Endothelial cell of umbilical vein (primary cell): ENCODE results near the gene LTB4R. TPM values are rescaled to one million over a fixed set of nuclear protein-coding genes. Genes with fewer than 3 reads are reported as not detected.

Experiments
- BruUV-seq: library from RNA; stranded (reverse); fragments of 400-500 nt; replicated peaks from 2 replicates; lab custom pipeline; 2021; lab: Mats Ljungman, UMichigan
- CTCF ChIA-PET: fragments of 300-600, 350-600 bp; sonication (Branson Sonifier 250); formaldehyde crosslinking; loops from one replicate; lab custom pipeline; 2021; ENCODE audit warnings: antibody characterized with exemption, inconsistent platforms; lab: Charles Lee
- POLR2A ChIA-PET: fragments of 300-600, 350-600 bp; sonication (Branson Sonifier 250); formaldehyde crosslinking; loops from one replicate; lab custom pipeline; 2021; ENCODE audit warnings: antibody characterized with exemption, inconsistent platforms; lab: Charles Lee
- DNase-seq: peaks from one replicate; pipeline ENCODE4 v3.0.0-alpha.2; 2011; ENCODE audit warnings: low read depth, low spot score
- FAIRE-seq: peaks from 2 replicates; lab custom pipeline; 2011; peaks lifted over from hg19 to GRCh38; lab: Jason Lieb, UNC
- H2AFZ ChIP-seq: 2 replicates; pipeline ENCODE4 v1.6.0; 2012; ENCODE audit warnings: low read depth, low read length, control low read depth, inconsistent platforms
- H3K27ac ChIP-seq: 2 replicates; pipeline ENCODE4 v1.5.1; 2011; ENCODE audit warnings: low read depth, mild to moderate bottlenecking, control low read depth, low read length, moderate library complexity; ENCODE audit not compliant: insufficient read depth
- H3K27me3 ChIP-seq, 2 experiments: 2 replicates each; pipeline versions ENCODE4 v1.6.0 to v1.6.1; 2011; ENCODE audit warnings: low read length in 2 of 2, mixed read lengths in 1 of 2; ENCODE audit not compliant: control insufficient read depth in 2 of 2, insufficient read depth in 2 of 2
- H3K36me3 ChIP-seq, 2 experiments: 2 replicates in 1 of 2; 3 replicates in 1 of 2; pipeline ENCODE4 v1.5.1; 2011; ENCODE audit warnings: low read length in 2 of 2, mild to moderate bottlenecking in 1 of 2, moderate library complexity in 1 of 2; ENCODE audit not compliant: control insufficient read depth in 2 of 2, insufficient read depth in 2 of 2; ENCODE audit errors: extremely low read depth in 1 of 2
- H3K4me1 ChIP-seq: 3 replicates; pipeline ENCODE4 v1.5.1; 2011; ENCODE audit warnings: mild to moderate bottlenecking, low read length; ENCODE audit not compliant: control insufficient read depth, insufficient read depth; ENCODE audit errors: extremely low read depth
- H3K4me2 ChIP-seq: 2 replicates; pipeline ENCODE4 v1.6.1; 2011; ENCODE audit warnings: low read length, control low read depth, mixed read lengths; ENCODE audit not compliant: insufficient read depth
- H3K4me3 ChIP-seq, 3 experiments: fragments of 200-600 bp in 1 of 3; sonication (generic), shearing (Covaris generic) in 1 of 3; replicated peaks in 1 of 3; 2 replicates each; pipeline ENCODE4 v1.5.1; 2011 to 2016; ENCODE audit warnings: control low read depth in 3 of 3, low read length in 3 of 3, mild to moderate bottlenecking in 2 of 3, inconsistent platforms in 1 of 3, low read depth in 1 of 3, moderate library complexity in 1 of 3; ENCODE audit not compliant: insufficient read depth in 1 of 3
- H3K79me2 ChIP-seq: 2 replicates; pipeline ENCODE4 v1.6.0; 2012; ENCODE audit warnings: low read length, inconsistent platforms; ENCODE audit not compliant: control insufficient read depth, insufficient read depth
- H3K9ac ChIP-seq: replicated peaks from 2 replicates; pipeline ENCODE3; 2011; ENCODE audit warnings: low read length, control low read depth; ENCODE audit not compliant: insufficient read depth; ENCODE audit errors: extremely low read depth
- H3K9me1 ChIP-seq: replicated peaks from 3 replicates; pipeline ENCODE4 v1.6.0; 2011; ENCODE audit warnings: mild to moderate bottlenecking, low read length; ENCODE audit not compliant: control insufficient read depth, insufficient read depth; ENCODE audit errors: extremely low read depth
- H3K9me3 ChIP-seq: replicated peaks from 2 replicates; pipeline ENCODE4 v1.5.1; 2012; ENCODE audit warnings: low read length, inconsistent platforms; ENCODE audit not compliant: control insufficient read depth, insufficient read depth
- H4K20me1 ChIP-seq: replicated peaks from 2 replicates; pipeline ENCODE3; 2011; ENCODE audit warnings: mild to moderate bottlenecking, low read length; ENCODE audit not compliant: control insufficient read depth, insufficient read depth; ENCODE audit errors: extremely low read depth
- EZH2 ChIP-seq: IDR thresholded peaks from 2 replicates; pipeline ENCODE4 v1.6.1; 2012; ENCODE audit warnings: borderline replicate concordance, low read depth, mild to moderate bottlenecking, moderate library complexity, low read length, inconsistent platforms; ENCODE audit not compliant: severe bottlenecking
- FOS ChIP-seq: IDR thresholded peaks from 2 replicates; pipeline ENCODE4 v1.6.1; 2011; ENCODE audit warnings: mild to moderate bottlenecking, low read length, moderate library complexity, borderline replicate concordance; ENCODE audit not compliant: insufficient read depth
- MAX ChIP-seq: IDR thresholded peaks from 2 replicates; pipeline ENCODE4 v1.6.1; 2011; ENCODE audit not compliant: insufficient read depth, insufficient read length
- MYC ChIP-seq: IDR thresholded peaks from one replicate; pipeline ENCODE4 v1.6.1; 2011; ENCODE audit warnings: mild to moderate bottlenecking, low read depth, low read length
- POLR2A ChIP-seq: IDR thresholded peaks from 2 replicates; pipeline ENCODE4 v1.6.1; 2012; ENCODE audit warnings: low read depth, mild to moderate bottlenecking, control low read depth, low read length
- POLR2AphosphoS5 ChIP-seq: IDR thresholded peaks from 2 replicates; pipeline ENCODE4 v1.6.1; 2012; ENCODE audit warnings: low read depth, mild to moderate bottlenecking, control low read depth, low read length, moderate library complexity; ENCODE audit not compliant: insufficient read depth
- dilution Hi-C: fragments of 300-500 bp; cut with MboI; formaldehyde crosslinking; loops from one replicate; pipeline ENCODE4 v1.15.0; 2019; ENCODE audit warnings: low sequenced_read_pairs; ENCODE audit not compliant: extremely low pct_ligation_motif_present
- intact Hi-C: fragments of 100-400 bp; cut with micrococcal nuclease; formaldehyde crosslinking; loops from one replicate; pipeline ENCODE4 v1.10.0; 2022
- polyA plus RNA-seq, 4 experiments: library from polyadenylated mRNA; depleted of rRNA in 3 of 4; stranded (reverse) in 3 of 4; unstranded in 1 of 4; fragments of >200 nt; gene quantifications; 2 replicates each; pipeline versions ENCODE4 v1.2.1 to v1.2.3, GENCODE V29; 2011 to 2012; ENCODE audit warnings: missing spikeins in 1 of 4
- total RNA-seq: library from RNA; stranded (reverse); gene quantifications from 2 replicates; pipeline ENCODE4 v1.2.3, GENCODE V29; 2021

The LTB4R gene
- total and polyA plus RNA-seq, 2 donors (not counting 3 experiments of a cell fraction or from before 2014, with no cell fraction given) = 9.1 to 10.5 TPM

- Histone ChIP-seq H3K9me1 (no peaks in the 10 kb centered on the region), H3K27ac (peak overlapping the region; percentile 59), H3K79me2 (no peaks in the 10 kb centered on the region), H3K36me3 (peaks cover 0 to 5% of the 10 kb centered on the region in 2 experiments), H3K4me3 (peak overlapping the region in 2 of 3 experiments; percentile 70 to 83), H3K27me3 (peaks cover 2 to 3% of the 10 kb centered on the region in 2 experiments), H2AFZ (peak overlapping the region; percentile 83), H3K4me1 (peaks cover 37% of the 10 kb centered on the region), H4K20me1 (no peaks in the 10 kb centered on the region), H3K9me3 (no peaks in the 10 kb centered on the region), H3K4me2 (peak overlapping the region; percentile 89), H3K9ac (peak overlapping the region; percentile 80)
- FAIRE-seq (no peak), DNase-seq (peak; percentile 41)
- ChIA-PET POLR2A (interaction anchor here (1.0 kb wide), 1 partner anchor 96 kb away, joined by 4 read pairs; no protein-coding TSS in a partner anchor), CTCF (interaction anchor here (0.7 to 20.1 kb wide), 7 partner anchors 7 to 98 kb away, joined by 3 to 811 read pairs (median 20); partner anchors contain the start of genes CBLN3, KHNYN and NFATC4)
- BruUV-seq = no TSS peak
- dilution Hi-C loops = no loop called here
- intact Hi-C loops = loop anchor here (2.0 kb wide), 1 partner anchor 53 kb away; no protein-coding TSS in a partner anchor
- peak; percentile 44 for TF ChIP-seq POLR2AphosphoS5
- no peak for TF ChIP-seq EZH2
- peak; percentile 24 for TF ChIP-seq POLR2A
- no peak for TF ChIP-seq MAX
- no peak for TF ChIP-seq MYC
- no peak for TF ChIP-seq FOS
These were observed 24.3 kb downstream of the LTB4R start for GRCh38 chr14:24335461-24336171.
